RPMI8226 (cell line): Measurements from ENCODE around the gene CIAO3.

Experiments used
- DNase-seq: peaks from one replicate; pipeline ENCODE4 v3.0.0-alpha.2; 2015

Gene CIAO3

GRCh38 chr16:775236-775796, 34.5 kb upstream of the CIAO3 start:
- DNase-seq: no peak

DNA sequence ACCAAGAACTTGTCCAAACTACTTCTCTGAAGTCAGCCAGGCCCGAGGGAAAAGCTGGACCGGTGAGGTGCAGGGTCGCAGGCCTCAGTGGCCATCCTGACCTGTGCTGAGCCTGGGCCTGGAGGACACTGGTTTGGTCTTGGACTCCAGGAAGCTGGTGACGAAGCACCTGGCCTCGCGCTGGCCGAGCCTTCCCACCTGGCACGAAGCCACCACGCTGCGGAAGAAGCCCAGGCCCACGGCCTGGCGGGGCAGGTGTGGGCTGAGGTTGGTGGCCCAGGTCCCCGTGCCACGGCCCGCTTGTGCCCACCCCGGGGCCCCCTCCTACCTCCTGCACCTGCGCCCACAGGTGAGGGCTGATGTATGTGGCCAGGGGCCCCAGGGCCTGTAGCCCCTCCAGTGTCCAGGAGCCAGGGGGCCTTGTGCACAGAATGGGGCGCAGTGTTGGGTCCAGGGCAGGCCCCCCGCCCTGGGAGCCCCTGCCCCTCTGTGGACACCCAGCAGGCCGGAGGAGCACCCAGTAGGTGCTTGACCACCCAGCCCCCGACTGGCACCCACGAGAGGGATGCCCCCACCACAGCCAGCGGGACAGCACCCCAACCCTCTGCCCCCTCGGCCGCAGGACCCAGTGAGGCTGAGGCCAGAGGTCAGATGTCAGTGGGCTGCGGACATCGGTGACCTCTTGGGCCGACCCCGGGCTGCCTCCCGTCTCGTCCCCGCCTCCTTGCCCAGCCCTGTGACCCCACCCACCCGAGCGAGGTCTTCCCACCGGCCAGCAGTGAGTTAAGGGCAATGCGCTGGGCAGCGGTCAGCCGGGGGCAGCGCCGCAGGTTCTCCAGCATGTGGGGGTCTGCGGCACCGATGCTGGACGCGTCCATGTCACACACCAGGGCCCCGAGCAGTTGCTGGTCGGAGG, 33.5 kb upstream of the CIAO3 start:
- DNase-seq: peak; percentile 68

DNA sequence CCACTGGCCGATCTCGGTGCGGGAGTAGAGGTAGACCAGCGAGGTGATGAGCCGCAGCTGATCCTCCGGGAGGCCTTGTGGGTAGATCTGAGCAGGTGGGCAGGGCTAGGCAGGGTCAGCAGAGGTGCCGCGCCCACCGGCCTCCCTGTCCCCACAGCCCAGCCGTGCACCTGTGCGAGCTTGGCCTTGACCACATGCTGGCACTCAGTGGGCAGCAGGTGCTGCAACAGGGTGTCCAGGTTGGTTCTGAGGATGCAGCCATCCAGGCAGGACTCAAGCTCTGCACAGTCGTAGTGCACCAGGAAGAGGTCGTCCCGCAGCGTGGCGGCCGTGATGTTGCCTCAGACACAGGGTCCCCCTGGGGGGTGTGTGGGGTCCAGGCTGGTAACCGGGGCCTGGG, 32.2 kb upstream of the CIAO3 start:
- DNase-seq: no peak

DNA sequence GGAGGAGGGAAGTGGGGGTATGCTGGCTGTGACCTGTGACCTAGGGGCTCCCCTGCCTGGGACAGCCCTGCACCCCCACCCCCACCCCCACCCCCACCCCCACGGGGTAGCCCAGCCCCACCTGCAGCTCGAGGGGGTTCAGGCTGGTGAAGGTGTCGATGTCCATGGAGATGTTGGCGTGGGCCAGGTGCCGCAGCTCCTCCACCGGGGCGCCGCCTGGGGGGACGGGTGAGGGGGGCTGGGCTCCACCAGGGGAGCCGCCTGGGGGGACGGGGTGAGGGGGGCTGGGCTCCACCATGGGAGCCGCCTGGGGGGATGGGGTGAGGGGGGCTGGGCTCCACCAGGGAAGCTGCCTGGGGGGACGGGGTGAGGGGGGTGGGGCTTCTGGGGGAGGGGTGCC, 29.6 kb upstream of the CIAO3 start:
- DNase-seq: no peak

- DNase-seq: no peak
These were observed 29.1 kb upstream of the CIAO3 start for GRCh38 chr16:769934-770333.

GRCh38 chr16:769184-769784, 28.5 kb upstream of the CIAO3 start:
- no peak for DNase-seq

GRCh38 chr16:768428-768827, 27.6 kb upstream of the CIAO3 start:
- DNase-seq: no peak

- DNase-seq: no peak
These were observed 27.0 kb upstream of the CIAO3 start for GRCh38 chr16:767743-768235.

- DNase-seq: no peak
These were observed 26.2 kb upstream of the CIAO3 start for GRCh38 chr16:766820-767640.

GRCh38 chr16:766008-766819, 25.4 kb upstream of the CIAO3 start:
- no peak for DNase-seq

DNA sequence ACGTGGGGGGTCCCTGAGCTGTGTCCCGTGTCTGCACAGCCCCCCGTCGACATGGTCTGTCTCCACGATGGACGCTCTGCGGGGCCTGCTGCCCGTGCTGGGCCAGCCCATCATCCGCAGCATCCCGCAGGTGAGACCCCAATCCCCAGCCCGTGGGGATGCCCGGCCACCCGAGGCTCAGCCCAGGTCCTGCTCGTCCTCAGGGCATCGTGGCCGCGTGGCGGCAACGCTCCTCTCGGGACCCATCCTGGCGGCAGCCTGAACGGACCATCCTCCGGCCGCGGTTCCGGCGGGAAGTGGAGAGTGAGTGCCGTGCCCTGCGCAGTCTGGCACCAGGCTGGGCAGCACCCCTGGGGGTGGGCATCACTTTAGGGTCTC, 24.7 kb upstream of the CIAO3 start:
- DNase-seq: no peak

- no peak for DNase-seq
These were observed 24.2 kb upstream of the CIAO3 start for GRCh38 chr16:764848-765487.

DNA sequence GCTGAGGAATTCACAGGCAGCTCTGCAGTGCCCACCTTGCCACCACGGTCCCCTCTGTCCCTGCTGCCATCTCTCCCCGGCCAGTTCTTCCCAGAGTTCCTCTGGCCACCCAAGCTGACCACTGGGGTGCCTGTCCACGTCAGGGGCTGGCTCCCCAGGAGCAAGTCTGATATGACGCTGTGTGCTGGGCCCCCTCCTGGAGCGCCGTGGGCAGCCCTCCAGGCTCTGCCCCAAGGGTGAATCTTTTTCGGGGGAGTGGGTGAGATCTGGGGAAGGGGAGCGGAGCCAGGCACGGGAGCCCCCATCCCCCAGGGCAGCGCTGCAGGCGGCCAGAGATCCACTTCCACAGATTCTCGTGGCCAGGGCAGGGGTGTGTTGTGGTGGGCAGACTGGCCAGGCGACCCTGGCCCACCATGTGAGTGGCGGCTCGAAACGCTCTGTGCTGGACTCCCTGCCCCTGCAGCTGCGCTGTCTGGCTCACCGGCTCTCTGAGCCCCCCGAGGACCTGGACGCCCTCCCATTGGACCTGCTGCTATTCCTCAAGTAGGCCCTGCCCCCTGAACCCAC, 23.5 kb upstream of the CIAO3 start:
- no peak for DNase-seq

- DNase-seq: no peak
These were observed 22.8 kb upstream of the CIAO3 start for GRCh38 chr16:763369-764183.

- no peak for DNase-seq
These were observed 21.9 kb upstream of the CIAO3 start for GRCh38 chr16:762595-763268.

GRCh38 chr16:761625-762513, 21.1 kb upstream of the CIAO3 start:
- no peak for DNase-seq

DNA sequence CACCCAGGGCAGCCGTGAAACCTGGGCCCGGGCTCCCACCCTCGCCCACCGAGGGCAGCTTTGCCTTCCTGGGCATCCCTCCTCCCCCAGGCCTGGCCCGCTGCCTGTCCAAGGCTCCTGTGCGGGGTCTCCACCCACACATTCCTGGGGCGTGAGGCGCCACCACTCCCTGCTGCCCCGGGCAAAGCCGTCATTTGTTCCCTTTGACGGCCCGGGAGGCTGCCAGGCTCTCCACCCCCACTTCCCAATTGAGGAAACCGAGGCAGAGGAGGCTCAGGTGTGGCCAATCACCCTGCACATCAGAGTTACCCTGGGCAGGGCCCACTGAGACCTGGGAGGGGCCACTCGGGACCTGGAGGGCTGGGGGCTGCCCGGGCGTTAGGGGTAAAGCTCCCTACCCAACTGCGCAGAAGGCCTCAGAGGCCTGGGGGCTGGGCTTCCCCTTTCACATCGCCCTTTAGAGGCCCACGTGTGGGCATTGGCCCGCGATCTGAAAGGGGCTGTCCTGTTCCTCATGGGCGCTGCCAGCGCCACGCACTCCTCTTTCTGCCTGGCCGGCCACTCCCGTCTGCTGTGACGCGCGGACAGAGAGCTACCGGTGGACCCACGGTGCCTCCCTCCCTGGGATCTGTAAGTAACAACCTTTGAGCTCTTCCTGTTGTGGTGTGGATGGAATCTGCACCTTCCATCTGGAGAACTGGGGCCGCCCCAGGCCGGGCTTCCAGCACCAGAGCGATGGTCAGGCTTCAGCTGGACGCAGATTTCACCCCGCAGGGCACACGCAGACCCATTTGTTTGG, 19.9 kb upstream of the CIAO3 start, which contains the start of gene MSLN:
Gene MSLN, plus strand, starts transcription at position 190 of the 799 bp plus-strand sequence. CDS start 1,947 bp downstream, outside the sequence.
- no peak for DNase-seq

DNA sequence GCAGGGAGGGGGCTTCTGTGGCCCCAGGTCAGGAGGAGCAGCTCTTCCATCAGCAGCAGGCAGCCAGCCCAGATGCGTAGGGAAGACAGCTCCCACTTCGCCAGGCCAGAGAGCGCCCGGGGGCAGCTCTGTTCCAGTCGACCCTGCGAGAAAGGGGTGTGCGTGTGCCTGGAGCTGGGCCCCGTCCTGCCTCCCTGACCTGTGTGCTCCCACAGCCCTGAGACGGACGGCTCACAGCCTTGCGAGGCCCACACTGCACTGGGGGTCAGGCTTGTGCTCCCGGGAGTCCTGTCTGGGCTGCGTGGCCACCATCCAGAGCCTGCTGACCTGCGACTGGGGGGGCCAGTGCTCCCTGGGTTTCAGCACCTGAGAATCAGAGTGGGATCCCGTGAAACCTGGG, 19.3 kb upstream of the CIAO3 start:
- no peak for DNase-seq
